Fibroblast of pulmonary artery (primary cell): Measurements from ENCODE around the gene MCM5.

Experiments
- DNase-seq: peaks from one replicate; pipeline ENCODE4 v3.0.0-alpha.2; 2010; ENCODE audit warnings: low read depth
- H3K4me3 ChIP-seq: replicated peaks from 2 replicates; pipeline ENCODE4 v1.5.1; 2011; ENCODE audit warnings: low read depth, mild to moderate bottlenecking, control low read depth, low read length, moderate library complexity
- CTCF ChIP-seq: IDR thresholded peaks from 2 replicates; pipeline ENCODE4 v1.5.1; 2011; ENCODE audit warnings: mild to moderate bottlenecking, control low read depth, low read length, inconsistent platforms; ENCODE audit errors: missing control alignments

Gene MCM5

GRCh38 chr22:35373781-35374180, 26.2 kb upstream of the MCM5 start:
- DNase-seq, result no peak
- TF ChIP-seq CTCF, result no peak
- H3K4me3 ChIP-seq, result no peak overlapping the region

DNA sequence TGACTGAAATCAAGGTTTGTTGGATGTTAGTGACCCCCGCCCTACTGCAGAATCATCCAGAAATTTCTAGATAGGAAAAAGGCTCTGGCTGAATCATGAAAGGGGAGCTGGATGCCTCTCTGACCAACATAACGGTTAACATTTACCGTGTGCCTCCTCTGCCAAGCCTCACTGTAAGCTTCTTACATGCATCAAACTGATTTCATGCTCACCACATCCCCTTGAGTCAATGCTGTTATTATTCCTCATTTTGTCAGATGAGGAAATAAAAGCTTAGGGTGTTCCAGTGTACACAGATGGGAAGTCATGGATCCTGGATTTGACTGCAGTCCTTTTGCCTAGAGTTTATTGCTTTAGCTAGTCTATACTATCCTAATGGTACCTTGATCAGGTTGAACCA, 24.9 kb upstream of the MCM5 start:
- TF ChIP-seq CTCF, result no peak
- no peak overlapping the region for H3K4me3 ChIP-seq
- no peak for DNase-seq

- no peak overlapping the region for H3K4me3 ChIP-seq
- TF ChIP-seq CTCF, result no peak
- DNase-seq, result no peak
Observed at GRCh38 chr22:35375526-35375925, 24.4 kb upstream of the MCM5 start.

GRCh38 chr22:35376728-35377472, 23.0 kb upstream of the MCM5 start:
- TF ChIP-seq CTCF, result no peak
- peak; percentile 100 for DNase-seq
- no peak overlapping the region for H3K4me3 ChIP-seq

DNA sequence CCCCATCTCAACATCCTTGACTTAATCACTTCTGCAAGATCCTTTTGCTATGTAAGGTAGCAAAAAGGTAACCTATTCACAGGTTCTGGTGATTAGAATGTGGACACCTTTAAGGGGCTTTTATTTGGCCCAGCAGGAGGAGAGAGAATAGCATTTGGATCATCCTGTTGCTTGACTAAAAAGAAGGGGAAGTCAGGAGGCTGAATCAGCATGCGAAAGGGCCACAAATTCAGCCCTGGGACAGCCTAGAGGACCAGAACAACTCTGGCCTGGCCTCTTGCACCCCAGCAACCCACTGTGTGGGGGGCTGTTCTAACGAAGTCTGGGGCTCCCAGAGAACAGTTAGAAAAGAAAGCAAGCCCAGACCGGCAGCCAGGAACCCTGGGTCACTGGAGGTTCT, 22.2 kb upstream of the MCM5 start:
- no peak for TF ChIP-seq CTCF
- DNase-seq, result no peak
- no peak overlapping the region for H3K4me3 ChIP-seq

DNA sequence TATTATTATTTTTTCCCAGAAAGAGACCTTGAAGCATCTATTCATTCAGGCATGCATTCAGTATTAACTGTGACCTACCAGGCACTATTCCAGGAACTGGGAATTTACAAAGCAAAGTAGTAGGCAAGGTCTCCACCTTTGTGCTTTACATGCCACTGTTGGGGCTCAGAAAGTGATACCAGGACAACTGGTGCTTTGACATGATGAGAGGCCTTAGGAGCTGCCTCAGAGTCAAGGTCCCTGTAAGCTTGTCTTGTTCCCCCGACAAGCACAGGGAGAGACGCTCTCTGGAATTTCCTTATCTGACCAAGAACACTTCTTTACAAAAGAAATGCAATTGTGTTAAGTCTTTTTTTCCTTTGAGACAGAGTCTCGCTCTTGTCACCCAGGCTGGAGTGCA, 21.3 kb upstream of the MCM5 start:
- no peak for DNase-seq
- no peak for TF ChIP-seq CTCF
- H3K4me3 ChIP-seq, result no peak overlapping the region
